ENCODE measurements around the gene CACNA1B. TPM values are rescaled to one million over a fixed set of nuclear protein-coding genes. Genes with fewer than 3 reads are reported as not detected.
A peak's percentile ranks its signal among the peaks of the same experiment; 100 is the strongest.

Gene CACNA1B
- total and polyA plus RNA-seq, 2 donors from 2014 or later, result 0.03 TPM; not detected in 1

DNA sequence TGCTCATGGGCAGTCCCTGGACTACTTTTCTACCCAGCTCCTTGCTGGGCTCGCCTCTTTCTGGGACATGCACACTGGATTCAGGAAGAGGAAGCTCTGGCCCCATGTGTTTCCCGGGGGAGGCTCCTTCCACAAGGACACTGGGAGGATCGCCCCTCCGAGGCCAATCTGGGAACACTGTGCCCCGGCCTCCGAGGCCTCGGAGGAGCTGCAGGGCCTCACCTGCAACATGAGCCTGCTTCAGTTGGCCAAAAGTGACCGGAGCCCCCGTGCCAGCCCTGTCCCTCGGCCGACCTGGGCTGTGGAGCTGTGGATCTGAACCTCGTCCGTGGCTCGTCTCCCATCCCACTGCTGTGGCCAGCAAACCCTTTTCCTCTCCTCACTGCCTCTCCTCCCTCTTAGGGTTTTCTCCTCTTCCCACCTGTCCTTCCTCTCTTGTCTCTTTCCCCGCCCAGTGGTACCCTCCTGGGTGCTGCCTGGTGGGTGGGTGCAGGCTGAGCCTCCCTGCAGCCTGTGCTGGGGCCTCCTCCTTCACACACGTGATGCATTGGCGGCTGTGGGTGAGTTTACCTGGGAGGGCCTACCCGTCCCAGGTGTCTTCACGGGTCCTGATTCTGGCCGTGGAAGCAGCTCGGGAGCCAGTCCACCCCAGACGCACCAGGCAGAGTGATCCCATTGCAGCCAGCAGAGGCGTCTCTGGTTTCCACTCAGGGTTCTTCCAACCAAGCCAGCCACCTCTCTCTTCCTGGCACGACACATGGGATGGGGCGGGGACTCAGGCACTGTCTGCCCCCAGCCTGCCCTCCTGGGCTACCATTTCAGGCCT, 241.8 kb downstream of the CACNA1B start:
- Histone ChIP-seq H3K4me3 (ENCODE audit: low read length in 3 of 3) (no peak overlapping the region), H3K4me1 (ENCODE audit: control insufficient read depth in 2 of 3, insufficient read depth in 2 of 3, low read depth in 1 of 3, low read length in 3 of 3) (no peaks in the 10 kb centered on the region), H3K27me3 (ENCODE audit: control insufficient read depth, insufficient read depth, low read length) (no peaks in the 10 kb centered on the region), H3K9ac (ENCODE audit: low read length in 3 of 3) (no peak overlapping the region), H3K9me3 (ENCODE audit: control insufficient read depth in 2 of 3, insufficient read depth in 1 of 3, low read length in 3 of 3) (no peaks in the 10 kb centered on the region), H3K27ac (ENCODE audit: low read depth in 2 of 2, low read length in 2 of 2) (no peak overlapping the region), H3K36me3 (ENCODE audit: control insufficient read depth in 2 of 3, insufficient read depth in 3 of 3, low read length in 3 of 3) (no peaks in the 10 kb centered on the region)
- peak in 1 of 5 donors; percentile 51 for DNase-seq
- intact Hi-C loops (cut with DNase I), result no loop called here
- TF ChIP-seq, protein P1, sequence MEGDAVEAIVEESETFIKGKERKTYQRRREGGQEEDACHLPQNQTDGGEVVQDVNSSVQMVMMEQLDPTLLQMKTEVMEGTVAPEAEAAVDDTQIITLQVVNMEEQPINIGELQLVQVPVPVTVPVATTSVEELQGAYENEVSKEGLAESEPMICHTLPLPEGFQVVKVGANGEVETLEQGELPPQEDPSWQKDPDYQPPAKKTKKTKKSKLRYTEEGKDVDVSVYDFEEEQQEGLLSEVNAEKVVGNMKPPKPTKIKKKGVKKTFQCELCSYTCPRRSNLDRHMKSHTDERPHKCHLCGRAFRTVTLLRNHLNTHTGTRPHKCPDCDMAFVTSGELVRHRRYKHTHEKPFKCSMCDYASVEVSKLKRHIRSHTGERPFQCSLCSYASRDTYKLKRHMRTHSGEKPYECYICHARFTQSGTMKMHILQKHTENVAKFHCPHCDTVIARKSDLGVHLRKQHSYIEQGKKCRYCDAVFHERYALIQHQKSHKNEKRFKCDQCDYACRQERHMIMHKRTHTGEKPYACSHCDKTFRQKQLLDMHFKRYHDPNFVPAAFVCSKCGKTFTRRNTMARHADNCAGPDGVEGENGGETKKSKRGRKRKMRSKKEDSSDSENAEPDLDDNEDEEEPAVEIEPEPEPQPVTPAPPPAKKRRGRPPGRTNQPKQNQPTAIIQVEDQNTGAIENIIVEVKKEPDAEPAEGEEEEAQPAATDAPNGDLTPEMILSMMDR (IDR thresholded peaks at IDR 0.05; ENCODE audit: borderline replicate concordance, extremely low read depth, insufficient read depth), result no peak
- FAIRE-seq, result no peak

DNA sequence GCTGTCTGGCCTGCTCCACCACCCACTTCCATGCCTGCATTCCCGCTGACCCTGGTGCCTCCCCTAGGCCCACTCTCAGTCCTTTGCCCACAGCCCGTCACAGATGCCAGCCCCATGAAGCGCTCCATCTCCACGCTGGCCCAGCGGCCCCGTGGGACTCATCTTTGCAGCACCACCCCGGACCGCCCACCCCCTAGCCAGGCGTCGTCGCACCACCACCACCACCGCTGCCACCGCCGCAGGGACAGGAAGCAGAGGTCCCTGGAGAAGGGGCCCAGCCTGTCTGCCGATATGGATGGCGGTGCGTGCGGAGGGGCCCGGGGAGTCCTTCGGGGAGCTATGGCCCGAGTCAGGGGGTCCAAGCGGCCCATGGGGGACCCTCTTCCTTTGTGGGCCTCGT, 242.5 kb downstream of the CACNA1B start:
- Histone ChIP-seq H3K4me1 (ENCODE audit: control insufficient read depth in 2 of 3, insufficient read depth in 2 of 3, low read depth in 1 of 3, low read length in 3 of 3) (no peaks in the 10 kb centered on the region), H3K9me3 (ENCODE audit: control insufficient read depth in 2 of 3, insufficient read depth in 1 of 3, low read length in 3 of 3) (no peaks in the 10 kb centered on the region), H3K27ac (ENCODE audit: low read depth in 2 of 2, low read length in 2 of 2) (no peak overlapping the region), H3K36me3 (ENCODE audit: control insufficient read depth in 2 of 3, insufficient read depth in 3 of 3, low read length in 3 of 3) (no peaks in the 10 kb centered on the region), H3K27me3 (ENCODE audit: control insufficient read depth, insufficient read depth, low read length) (no peaks in the 10 kb centered on the region), H3K4me3 (ENCODE audit: low read length in 3 of 3) (no peak overlapping the region), H3K9ac (ENCODE audit: low read length in 3 of 3) (no peak overlapping the region)
- peak in 1 of 5 donors; percentile 64 for DNase-seq
- FAIRE-seq, result no peak
- intact Hi-C loops (cut with DNase I), result no loop called here
- TF ChIP-seq, protein P1 (IDR thresholded peaks at IDR 0.05; ENCODE audit: borderline replicate concordance, extremely low read depth, insufficient read depth), result no peak

DNA sequence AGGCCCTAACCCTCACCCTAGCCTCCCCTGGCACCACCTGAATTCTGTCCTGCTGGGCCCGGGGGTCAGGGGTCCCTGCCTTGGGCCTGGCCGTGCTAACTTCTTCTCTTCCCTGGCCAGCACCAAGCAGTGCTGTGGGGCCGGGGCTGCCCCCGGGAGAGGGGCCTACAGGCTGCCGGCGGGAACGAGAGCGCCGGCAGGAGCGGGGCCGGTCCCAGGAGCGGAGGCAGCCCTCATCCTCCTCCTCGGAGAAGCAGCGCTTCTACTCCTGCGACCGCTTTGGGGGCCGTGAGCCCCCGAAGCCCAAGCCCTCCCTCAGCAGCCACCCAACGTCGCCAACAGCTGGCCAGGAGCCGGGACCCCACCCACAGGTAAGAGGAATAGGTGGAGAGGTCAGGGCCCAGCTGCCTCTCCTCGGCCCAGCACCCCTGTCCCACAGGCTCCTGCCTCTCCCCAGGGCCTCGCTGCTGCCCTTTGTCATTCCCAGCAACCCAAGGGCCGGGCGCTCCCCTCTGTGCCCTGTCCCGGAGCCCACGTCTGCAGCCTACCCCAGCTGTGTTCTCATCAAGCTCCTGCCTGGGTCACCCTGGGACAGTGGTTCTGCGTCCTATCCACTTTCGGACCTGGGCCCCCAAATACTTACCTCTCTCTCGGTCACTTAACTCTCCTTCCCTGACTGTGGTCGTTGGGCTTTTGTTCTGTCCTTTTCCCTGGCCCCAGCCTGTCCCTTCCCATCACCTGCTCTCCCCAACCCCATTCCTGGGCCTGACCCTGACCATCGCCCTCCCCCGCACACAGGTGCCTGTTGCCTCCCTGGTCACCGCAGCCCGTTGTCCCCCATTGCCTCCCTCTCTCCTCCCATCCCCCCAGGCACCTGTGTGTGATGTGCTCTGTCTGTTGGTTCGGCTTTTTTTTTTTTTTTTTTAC, 243.2 kb downstream of the CACNA1B start:
- Histone ChIP-seq H3K36me3 (ENCODE audit: control insufficient read depth in 2 of 3, insufficient read depth in 3 of 3, low read length in 3 of 3) (no peaks in the 10 kb centered on the region), H3K27me3 (ENCODE audit: control insufficient read depth, insufficient read depth, low read length) (no peaks in the 10 kb centered on the region), H3K9me3 (ENCODE audit: control insufficient read depth in 2 of 3, insufficient read depth in 1 of 3, low read length in 3 of 3) (no peaks in the 10 kb centered on the region), H3K4me3 (ENCODE audit: low read length in 3 of 3) (no peak overlapping the region), H3K9ac (ENCODE audit: low read length in 3 of 3) (no peak overlapping the region), H3K27ac (ENCODE audit: low read depth in 2 of 2, low read length in 2 of 2) (no peak overlapping the region), H3K4me1 (ENCODE audit: control insufficient read depth in 2 of 3, insufficient read depth in 2 of 3, low read depth in 1 of 3, low read length in 3 of 3) (no peaks in the 10 kb centered on the region)
- TF ChIP-seq, protein P1 (IDR thresholded peaks at IDR 0.05; ENCODE audit: borderline replicate concordance, extremely low read depth, insufficient read depth), result no peak
- FAIRE-seq (no peak), DNase-seq (peak in 1 of 5 donors; percentile 51)
- intact Hi-C loops (cut with DNase I), result no loop called here

All from kidney (tissue), 14 donors.